ENCODE measurements around the gene CCDC17. TPM values are rescaled to one million over a fixed set of nuclear protein-coding genes. Genes with fewer than 3 reads are reported as not detected.

CCDC17 gene
- total RNA-seq, 2 donors from 2014 or later, result 0.39 to 0.52 TPM

DNA sequence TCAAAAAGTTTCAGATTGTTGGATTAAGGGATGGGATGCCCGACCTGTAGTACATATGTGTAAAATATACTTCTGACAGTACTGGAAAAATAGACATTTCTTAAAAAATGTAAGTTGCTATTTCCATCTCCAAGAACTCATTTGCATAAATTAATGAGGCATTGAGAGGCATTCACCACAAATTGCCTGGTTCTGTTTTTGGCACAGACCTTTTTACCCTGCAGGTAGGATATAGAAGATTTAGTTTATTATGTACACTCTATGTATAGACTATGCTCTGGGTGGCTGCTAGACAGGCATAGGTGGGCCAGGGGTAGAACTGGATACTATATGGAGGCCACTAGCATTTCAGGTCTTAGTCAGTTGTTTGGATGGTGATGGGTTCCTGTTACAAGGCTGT is 8.0 kb downstream of the CCDC17 start:
- H3K27ac ChIP-seq, result no peak overlapping the region
- no peak overlapping the region for H3K4me3 ChIP-seq
- H3K9me3 ChIP-seq, result no peaks in the 10 kb centered on the region
- H3K36me3 ChIP-seq, result peaks cover 50% of the 10 kb centered on the region
- H3K27me3 ChIP-seq, result no peaks in the 10 kb centered on the region
- no peak for DNase-seq (ENCODE audit: low spot score)
- TF ChIP-seq, protein P1, sequence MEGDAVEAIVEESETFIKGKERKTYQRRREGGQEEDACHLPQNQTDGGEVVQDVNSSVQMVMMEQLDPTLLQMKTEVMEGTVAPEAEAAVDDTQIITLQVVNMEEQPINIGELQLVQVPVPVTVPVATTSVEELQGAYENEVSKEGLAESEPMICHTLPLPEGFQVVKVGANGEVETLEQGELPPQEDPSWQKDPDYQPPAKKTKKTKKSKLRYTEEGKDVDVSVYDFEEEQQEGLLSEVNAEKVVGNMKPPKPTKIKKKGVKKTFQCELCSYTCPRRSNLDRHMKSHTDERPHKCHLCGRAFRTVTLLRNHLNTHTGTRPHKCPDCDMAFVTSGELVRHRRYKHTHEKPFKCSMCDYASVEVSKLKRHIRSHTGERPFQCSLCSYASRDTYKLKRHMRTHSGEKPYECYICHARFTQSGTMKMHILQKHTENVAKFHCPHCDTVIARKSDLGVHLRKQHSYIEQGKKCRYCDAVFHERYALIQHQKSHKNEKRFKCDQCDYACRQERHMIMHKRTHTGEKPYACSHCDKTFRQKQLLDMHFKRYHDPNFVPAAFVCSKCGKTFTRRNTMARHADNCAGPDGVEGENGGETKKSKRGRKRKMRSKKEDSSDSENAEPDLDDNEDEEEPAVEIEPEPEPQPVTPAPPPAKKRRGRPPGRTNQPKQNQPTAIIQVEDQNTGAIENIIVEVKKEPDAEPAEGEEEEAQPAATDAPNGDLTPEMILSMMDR (IDR thresholded peaks at IDR 0.05), result no peak
- peaks cover 0 to 1% of the 10 kb centered on the region in 2 donors for H3K4me1 ChIP-seq

DNA sequence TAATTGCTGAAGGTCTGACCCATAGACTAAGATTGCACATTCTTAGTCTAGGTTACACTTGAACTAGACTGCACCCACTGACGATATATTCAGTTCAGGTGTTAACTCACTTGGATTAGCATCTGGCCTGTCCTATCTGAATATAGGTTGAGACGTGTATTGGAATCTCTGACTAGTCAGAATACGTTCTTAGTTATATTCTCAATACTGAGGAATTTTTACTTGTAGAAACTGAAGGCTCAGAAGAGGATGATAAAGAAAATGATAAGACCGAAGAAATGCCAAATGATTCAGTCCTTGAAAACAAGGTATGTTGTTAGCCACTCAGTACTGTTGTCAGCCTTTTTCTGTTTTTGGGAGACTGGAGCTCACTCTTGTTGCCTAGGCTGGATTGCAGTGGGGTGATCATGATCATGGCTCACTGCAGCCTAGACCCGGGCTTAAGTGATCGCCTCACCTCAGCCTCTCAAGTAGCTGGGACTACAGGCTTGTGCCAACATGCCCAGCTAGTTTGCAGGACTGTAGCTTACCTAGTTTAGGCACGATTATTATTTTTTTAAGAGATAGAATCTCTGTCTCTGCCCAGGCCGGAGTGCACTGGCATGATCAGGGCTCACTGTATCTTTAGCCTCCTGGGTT is 10.8 kb downstream of the CCDC17 start:
- Histone ChIP-seq H3K4me3 (no peak overlapping the region), H3K27me3 (no peaks in the 10 kb centered on the region), H3K4me1 (no peaks in the 10 kb centered on the region), H3K36me3 (peaks cover 70% of the 10 kb centered on the region), H3K9me3 (no peaks in the 10 kb centered on the region), H3K27ac (no peak overlapping the region)
- DNase-seq (ENCODE audit: low spot score), result no peak
- TF ChIP-seq, protein P1 (IDR thresholded peaks at IDR 0.05), result no peak

DNA sequence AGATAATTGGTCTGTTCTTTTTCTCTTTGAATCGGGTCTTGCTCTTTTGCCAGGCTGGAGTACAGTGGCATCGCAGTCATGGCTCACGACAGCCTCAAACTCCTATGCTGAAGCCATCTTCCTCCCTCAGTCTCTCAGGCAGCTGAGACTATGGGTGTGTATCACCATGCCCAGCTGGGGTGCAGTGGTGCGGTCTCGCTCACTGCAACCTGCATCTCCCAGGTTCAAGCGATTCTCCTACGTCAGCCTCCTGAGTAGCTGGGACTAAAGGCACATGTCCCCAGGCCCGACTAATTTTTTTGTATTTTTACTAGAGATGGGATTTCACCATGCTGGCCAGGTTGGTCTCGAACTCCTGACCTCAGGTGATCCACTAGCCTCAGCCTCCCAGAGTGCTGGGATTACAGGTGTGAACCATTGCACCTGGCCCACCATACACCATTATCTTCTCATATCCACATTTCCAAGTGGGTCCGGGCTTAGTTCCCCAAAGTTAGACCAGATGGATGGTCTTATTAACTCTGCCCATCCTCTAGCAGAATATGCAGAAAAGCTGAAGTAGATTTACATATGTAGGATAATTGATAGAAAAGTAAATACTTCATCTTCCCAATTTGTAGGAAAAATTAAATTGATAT is 13.1 kb downstream of the CCDC17 start:
- H3K4me3 ChIP-seq, result no peak overlapping the region
- peaks cover 64% of the 10 kb centered on the region for H3K36me3 ChIP-seq
- no peaks in the 10 kb centered on the region for H3K4me1 ChIP-seq
- no peaks in the 10 kb centered on the region for H3K9me3 ChIP-seq
- H3K27me3 ChIP-seq, result no peaks in the 10 kb centered on the region
- no peak overlapping the region for H3K27ac ChIP-seq
- no peak for DNase-seq (ENCODE audit: low spot score)
- TF ChIP-seq, protein P1 (IDR thresholded peaks at IDR 0.05), result no peak

DNA sequence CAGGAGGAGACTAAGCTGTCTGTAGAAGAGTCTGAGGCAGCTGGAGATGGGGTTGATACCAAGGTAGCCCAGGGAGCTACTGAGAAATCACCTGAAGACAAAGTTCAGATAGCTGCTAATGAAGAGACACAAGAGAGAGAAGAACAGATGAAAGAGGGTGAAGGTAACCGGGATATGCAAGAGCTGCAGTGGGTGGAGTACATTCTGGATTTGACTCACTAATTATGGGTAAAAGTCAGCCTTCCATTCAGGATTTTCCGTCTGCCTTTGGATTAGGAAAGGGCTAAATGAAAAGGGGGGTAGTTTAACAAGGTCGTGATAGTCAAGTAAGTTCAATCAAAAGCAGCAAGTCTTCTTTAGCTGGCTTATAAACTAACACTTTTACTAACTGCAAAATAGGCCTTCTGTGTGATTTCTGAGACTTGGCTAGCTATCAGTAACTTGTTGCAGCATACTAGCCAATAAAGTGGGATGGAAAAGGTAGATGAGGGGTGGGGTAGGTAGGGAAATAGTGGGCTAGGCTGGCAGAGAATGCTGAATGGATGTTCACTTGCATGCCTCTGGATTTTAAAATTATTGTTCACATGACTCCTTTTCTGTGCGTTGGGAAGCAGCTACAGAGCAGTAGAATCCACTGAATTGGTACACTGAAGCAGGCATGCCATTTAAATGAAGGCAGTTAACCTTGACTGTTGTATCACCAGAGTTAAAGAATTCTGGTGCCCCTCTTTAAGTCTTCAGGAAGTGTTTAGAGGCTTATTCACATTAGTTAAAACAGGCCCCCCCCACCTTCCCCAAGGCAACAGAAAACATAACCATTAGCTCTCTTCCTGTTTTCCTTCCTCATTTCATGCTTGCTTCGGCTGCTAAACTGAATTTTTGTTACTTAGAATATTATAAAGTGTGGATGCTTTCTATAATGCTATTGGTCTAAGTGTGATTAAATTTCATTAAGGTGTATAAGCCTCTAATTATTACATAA is 15.4 kb downstream of the CCDC17 start:
- TF ChIP-seq, protein P1 (IDR thresholded peaks at IDR 0.05), result no peak
- H3K27ac ChIP-seq, result peak overlapping the region in 1 of 2 donors; percentile 23

GRCh38 chr1:45607404-45608074 is 16.3 kb downstream of the CCDC17 start:
- Histone ChIP-seq H3K4me3 (no peak overlapping the region), H3K27me3 (no peaks in the 10 kb centered on the region), H3K4me1 (no peaks in the 10 kb centered on the region), H3K9me3 (no peaks in the 10 kb centered on the region), H3K27ac (no peak overlapping the region), H3K36me3 (peaks cover 46% of the 10 kb centered on the region)
- TF ChIP-seq, protein P1 (IDR thresholded peaks at IDR 0.05), result no peak
- no peak for DNase-seq (ENCODE audit: low spot score)

More for the DNA sequence above, 15.4 kb downstream of the CCDC17 start:
- no peak overlapping the region for H3K4me3 ChIP-seq
- H3K27me3 ChIP-seq, result no peaks in the 10 kb centered on the region
- no peaks in the 10 kb centered on the region for H3K9me3 ChIP-seq
- peaks cover 50% of the 10 kb centered on the region for H3K36me3 ChIP-seq
- DNase-seq (ENCODE audit: low spot score), result no peak
- H3K4me1 ChIP-seq, result no peaks in the 10 kb centered on the region

Measured in right atrium auricular region (tissue), 2 donors.